ENCODE measurements around the gene FLOT1. TPM values are rescaled to one million over a fixed set of nuclear protein-coding genes. Genes with fewer than 3 reads are reported as not detected.

Gene FLOT1
- total and polyA plus RNA-seq, 2 experiments from 2014 or later: 208 to 236 TPM

- Histone ChIP-seq H3K4me1 (ENCODE audit: low read depth) (peaks cover 13% of the 10 kb centered on the region), H3K9me3 (ENCODE audit: low read depth) (no peaks in the 10 kb centered on the region), H3K36me3 (no peaks in the 10 kb centered on the region), H3K27me3 (no peaks in the 10 kb centered on the region), H3K4me3 (no peak overlapping the region), H3K27ac (peak overlapping the region; percentile 55)
- no peak for TF ChIP-seq CTCF (IDR thresholded peaks at IDR 0.05; ENCODE audit: low read depth, low read length)
- no peak for DNase-seq (ENCODE audit: low read depth in 1 of 2, low spot score in 1 of 2)
These were observed 27.5 kb upstream of the FLOT1 start for GRCh38 chr6:30769853-30770524.

GRCh38 chr6:30769088-30769852 is 26.8 kb upstream of the FLOT1 start:
- Histone ChIP-seq H3K27ac (peak overlapping the region; percentile 55), H3K36me3 (no peaks in the 10 kb centered on the region), H3K9me3 (ENCODE audit: low read depth) (no peaks in the 10 kb centered on the region), H3K4me1 (ENCODE audit: low read depth) (peaks cover 19% of the 10 kb centered on the region), H3K27me3 (no peaks in the 10 kb centered on the region), H3K4me3 (no peak overlapping the region)
- DNase-seq (ENCODE audit: low read depth in 1 of 2, low spot score in 1 of 2): peak; percentile 18 to 92
- no peak for TF ChIP-seq CTCF (IDR thresholded peaks at IDR 0.05; ENCODE audit: low read depth, low read length)

- Histone ChIP-seq H3K4me1 (ENCODE audit: low read depth) (peaks cover 24% of the 10 kb centered on the region), H3K27ac (peak overlapping the region; percentile 55), H3K27me3 (no peaks in the 10 kb centered on the region), H3K4me3 (no peak overlapping the region), H3K9me3 (ENCODE audit: low read depth) (no peaks in the 10 kb centered on the region), H3K36me3 (no peaks in the 10 kb centered on the region)
- no peak for DNase-seq (ENCODE audit: low read depth in 1 of 2, low spot score in 1 of 2)
- TF ChIP-seq CTCF (IDR thresholded peaks at IDR 0.05; ENCODE audit: low read depth, low read length): no peak
These were observed 26.2 kb upstream of the FLOT1 start for GRCh38 chr6:30768634-30769087.

GRCh38 chr6:30767944-30768301 is 25.4 kb upstream of the FLOT1 start:
- Histone ChIP-seq H3K4me1 (ENCODE audit: low read depth) (peaks cover 31% of the 10 kb centered on the region), H3K4me3 (no peak overlapping the region), H3K27ac (no peak overlapping the region), H3K9me3 (ENCODE audit: low read depth) (no peaks in the 10 kb centered on the region), H3K27me3 (no peaks in the 10 kb centered on the region), H3K36me3 (no peaks in the 10 kb centered on the region)
- TF ChIP-seq CTCF (IDR thresholded peaks at IDR 0.05; ENCODE audit: low read depth, low read length): no peak
- no peak for DNase-seq (ENCODE audit: low read depth in 1 of 2, low spot score in 1 of 2)

GRCh38 chr6:30767158-30767943 is 24.9 kb upstream of the FLOT1 start:
- H3K27me3 ChIP-seq: no peaks in the 10 kb centered on the region
- H3K36me3 ChIP-seq: no peaks in the 10 kb centered on the region
- TF ChIP-seq CTCF (IDR thresholded peaks at IDR 0.05; ENCODE audit: low read depth, low read length): no peak
- peaks cover 33% of the 10 kb centered on the region for H3K4me1 ChIP-seq (ENCODE audit: low read depth)
- H3K27ac ChIP-seq: no peak overlapping the region
- H3K4me3 ChIP-seq: no peak overlapping the region
- no peak for DNase-seq (ENCODE audit: low read depth in 1 of 2, low spot score in 1 of 2)
- H3K9me3 ChIP-seq (ENCODE audit: low read depth): no peaks in the 10 kb centered on the region

Data from cardiac muscle cell (in vitro differentiated cells and primary cell).